ENCODE results near the gene DLEC1. TPM values are rescaled to one million over a fixed set of nuclear protein-coding genes. Genes with fewer than 3 reads are reported as not detected.
A peak's percentile ranks its signal among the peaks of the same experiment; 100 is the strongest.

The DLEC1 gene
- total RNA-seq (2011; cell fraction: chromatin; rRNA removed; ENCODE audit: low replicate concordance): 0.12 TPM in 1 of 2 replicates, not detected in the other
- total RNA-seq (2011; cell fraction: nucleolus; rRNA removed): not detected in 2 replicates
- not detected in 2 replicates for total RNA-seq (2011; cell fraction: nucleoplasm; rRNA removed)
- total RNA-seq (2014; rRNA removed): not detected in 2 replicates
- not detected in 2 replicates for total RNA-seq (2014; rRNA removed; fragmentation: Illumina TruSeq; extraction: Trizol)
- not detected in 2 replicates for total RNA-seq (2015; rRNA removed; fragmentation: Illumina TruSeq; extraction: Trizol)
- total RNA-seq (2021): 0.02 TPM in 1 of 2 replicates, not detected in the other
- polyA plus RNA-seq (2011; rRNA removed): not detected in 2 replicates
- 0.01 TPM in 1 of 2 replicates, not detected in the other for polyA plus RNA-seq (2011; cell fraction: cytosol; rRNA removed)
- polyA plus RNA-seq (2011; cell fraction: nucleus; rRNA removed): 0.06 and 0.18 TPM in 2 replicates
- 0.10 and 0.18 TPM in 2 replicates for polyA plus RNA-seq (2012)
- not detected in 2 replicates for polyA plus RNA-seq (2014; fragmentation: Illumina TruSeq; extraction: Trizol)
- under 1 TPM; 0.07 to 0.08 TPM for polyA plus RNA-seq (2014; fragmentation: Nextera tagmentation; extraction: Ambion mirVana)
- not detected in 2 replicates for polyA plus RNA-seq (2014; rRNA removed)
- polyA minus RNA-seq (2011; rRNA and poly(A)+ RNA removed): not detected in 2 replicates
- polyA minus RNA-seq (2011; cell fraction: cytosol; rRNA and poly(A)+ RNA removed): not detected in 2 replicates
- not detected in 2 replicates for polyA minus RNA-seq (2011; cell fraction: nucleus; rRNA and poly(A)+ RNA removed)
- percentile 16 among the genes with signal in this experiment for Bru-seq, nascent RNA
- BruChase-seq, experiment 1, labeled RNA remaining after a 2-hour chase: percentile 7 among the genes with signal in this experiment
- percentile 7 among the genes with signal in this experiment for BruChase-seq, experiment 2, labeled RNA remaining after a 6-hour chase
- long read RNA-seq, experiment 1: 0 reads
- long read RNA-seq, experiment 2: 0 reads
- long read RNA-seq, experiment 3: 0 reads

GRCh38 chr3:38039101-38039898 lies at the start of gene DLEC1:
Gene DLEC1, plus strand, starts transcription at chr3:38039208. Its CDS starts 18 bp downstream, at chr3:38039226.
- H3K27me3 ChIP-seq (ENCODE audit: control insufficient read depth in 2 of 2, insufficient read depth in 2 of 2, low read length in 2 of 2): peaks cover 13 to 41% of the 10 kb centered on the region in 2 experiments; a peak in 4 of 5 replicates
- no peaks in the 10 kb centered on the region for H4K20me1 ChIP-seq (replicated peaks; ENCODE audit: control insufficient read depth, insufficient read depth, low read length)
- H3K9me1 ChIP-seq (ENCODE audit: control insufficient read depth, insufficient read depth, low read length): no peaks in the 10 kb centered on the region
- H3K4me1 ChIP-seq (replicated peaks in 1 of 2; ENCODE audit: control insufficient read depth in 2 of 2, insufficient read depth in 2 of 2, low read length in 2 of 2): peaks cover 4 to 9% of the 10 kb centered on the region in 2 experiments; a peak in 4 of 5 replicates
- DNase-seq (ENCODE audit: extremely low read depth in 1 of 4, low spot score in 3 of 4) (peak in 2 of 4 experiments; percentile 56 to 61), FAIRE-seq (no peak), ATAC-seq (peak; percentile 51)
- H3K27ac ChIP-seq (ENCODE audit: extremely low read depth, low read depth, low read length): no peak within 1 kb of the TSS
- 35% methylated on average over 67 of the region's 67 CpGs for WGBS (ENCODE audit: insufficient coverage, low coverage, missing lambda C conversion rate)
- H3K9ac ChIP-seq (ENCODE audit: insufficient read depth in 1 of 2, low read depth in 2 of 2, low read length in 2 of 2): peak within 1 kb of the TSS in 1 of 2 experiments; percentile 37; a peak in 1 of 4 replicates
- H3K79me2 ChIP-seq (ENCODE audit: control insufficient read depth, insufficient read depth, low read length): no peaks in the 10 kb centered on the region
- peak within 1 kb of the TSS; percentile 60 for H2AFZ ChIP-seq (ENCODE audit: low read depth, low read length)
- ChIA-PET CTCF (ENCODE audit: low intra/inter-chr PET ratio) (interaction anchor here (0.7 to 1.1 kb wide), 2 partner anchors 35 to 440 kb away, joined by 3 read pairs; no protein-coding TSS in a partner anchor), POLR2A (no interaction called here)
- no peaks in the 10 kb centered on the region for H3K9me3 ChIP-seq (replicated peaks; ENCODE audit: control insufficient read depth, insufficient read depth, low read depth, low read length)
- H3K36me3 ChIP-seq (ENCODE audit: control insufficient read depth, insufficient read depth, low read length): no peaks in the 10 kb centered on the region
- no peak within 1 kb of the TSS for H3K4me3 ChIP-seq
- intact Hi-C loops (cut with micrococcal nuclease) (no loop called here), in situ Hi-C loops (cut with MboI) (no loop called here)
- no TSS peak for BruUV-seq (replicated peaks)
- H3K4me2 ChIP-seq (ENCODE audit: insufficient read depth, low read length): peak within 1 kb of the TSS; percentile 12
- TF ChIP-seq, protein P1, sequence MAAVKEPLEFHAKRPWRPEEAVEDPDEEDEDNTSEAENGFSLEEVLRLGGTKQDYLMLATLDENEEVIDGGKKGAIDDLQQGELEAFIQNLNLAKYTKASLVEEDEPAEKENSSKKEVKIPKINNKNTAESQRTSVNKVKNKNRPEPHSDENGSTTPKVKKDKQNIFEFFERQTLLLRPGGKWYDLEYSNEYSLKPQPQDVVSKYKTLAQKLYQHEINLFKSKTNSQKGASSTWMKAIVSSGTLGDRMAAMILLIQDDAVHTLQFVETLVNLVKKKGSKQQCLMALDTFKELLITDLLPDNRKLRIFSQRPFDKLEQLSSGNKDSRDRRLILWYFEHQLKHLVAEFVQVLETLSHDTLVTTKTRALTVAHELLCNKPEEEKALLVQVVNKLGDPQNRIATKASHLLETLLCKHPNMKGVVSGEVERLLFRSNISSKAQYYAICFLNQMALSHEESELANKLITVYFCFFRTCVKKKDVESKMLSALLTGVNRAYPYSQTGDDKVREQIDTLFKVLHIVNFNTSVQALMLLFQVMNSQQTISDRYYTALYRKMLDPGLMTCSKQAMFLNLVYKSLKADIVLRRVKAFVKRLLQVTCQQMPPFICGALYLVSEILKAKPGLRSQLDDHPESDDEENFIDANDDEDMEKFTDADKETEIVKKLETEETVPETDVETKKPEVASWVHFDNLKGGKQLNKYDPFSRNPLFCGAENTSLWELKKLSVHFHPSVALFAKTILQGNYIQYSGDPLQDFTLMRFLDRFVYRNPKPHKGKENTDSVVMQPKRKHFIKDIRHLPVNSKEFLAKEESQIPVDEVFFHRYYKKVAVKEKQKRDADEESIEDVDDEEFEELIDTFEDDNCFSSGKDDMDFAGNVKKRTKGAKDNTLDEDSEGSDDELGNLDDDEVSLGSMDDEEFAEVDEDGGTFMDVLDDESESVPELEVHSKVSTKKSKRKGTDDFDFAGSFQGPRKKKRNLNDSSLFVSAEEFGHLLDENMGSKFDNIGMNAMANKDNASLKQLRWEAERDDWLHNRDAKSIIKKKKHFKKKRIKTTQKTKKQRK (IDR thresholded peaks at IDR 0.05; ENCODE audit: borderline replicate concordance, low read depth, low read length): no peak
- TF ChIP-seq ZNF217 (CRISPR knock-in tag; IDR thresholded peaks at IDR 0.05): no peak
- TF ChIP-seq ZNF282 (CRISPR knock-in tag; IDR thresholded peaks at IDR 0.05): no peak
- TF ChIP-seq COPS2 (conservative IDR thresholded peaks at IDR 0.05): no peak
